Activated naive CD8-positive, alpha-beta T cell treated with anti-CD3 and anti-CD28 coated beads, Interleukin-2, amount 50 U/mL, for 24 hours (primary cell): Measurements from ENCODE around the gene TRIM24.
"Not testable (repeated sequence)": the region's sequence is repeated elsewhere in the genome, so short reads cannot be mapped to it uniquely, and the experiment has no call there.

ENCODE experiments used
- ATAC-seq: fragments of 150-1000 bp; cut with Tn5 transposase; one replicate; pipeline ENCODE4 v1.10.0; 2021
- DNase-seq: peaks from one replicate; pipeline ENCODE4 v3.0.0; 2021
- H3K27ac Mint-ChIP-seq: one replicate; pipeline ENCODE4 v1.8.0; 2021; ENCODE audit warnings: mild to moderate bottlenecking, mixed read lengths
- H3K27me3 Mint-ChIP-seq: one replicate; pipeline ENCODE4 v1.8.0; 2021; ENCODE audit warnings: mixed read lengths
- H3K36me3 Mint-ChIP-seq: one replicate; pipeline ENCODE4 v1.8.0; 2021; ENCODE audit warnings: low read depth, mixed read lengths
- H3K4me1 Mint-ChIP-seq: one replicate; pipeline ENCODE4 v1.8.0; 2021; ENCODE audit warnings: mixed read lengths
- H3K4me3 Mint-ChIP-seq: one replicate; pipeline ENCODE4 v1.8.0; 2021; ENCODE audit warnings: mild to moderate bottlenecking, moderate library complexity, mixed read lengths
- H3K9me3 Mint-ChIP-seq: one replicate; pipeline ENCODE4 v1.8.0; 2021; ENCODE audit warnings: mixed read lengths

TRIM24 gene

GRCh38 chr7:138460176-138460648 is at the start of gene TRIM24:
Gene TRIM24, plus strand, starts transcription at chr7:138460259. Its CDS starts 290 bp downstream, at chr7:138460549.
- DNase-seq: no peak
- Mint-ChIP-seq H3K4me3 (peak within 1 kb of the TSS; percentile 91), H3K27ac (peak within 1 kb of the TSS; percentile 88), H3K27me3 (no peaks in the 10 kb centered on the region), H3K36me3 (peaks cover 13% of the 10 kb centered on the region), H3K4me1 (peaks cover 34% of the 10 kb centered on the region), H3K9me3 (no peaks in the 10 kb centered on the region)
- ATAC-seq: peak; percentile 90

- H3K27me3 Mint-ChIP-seq, H3K9me3 Mint-ChIP-seq, H3K4me1 Mint-ChIP-seq, H3K4me3 Mint-ChIP-seq, ATAC-seq, H3K36me3 Mint-ChIP-seq, H3K27ac Mint-ChIP-seq, DNase-seq: not testable (repeated sequence)
Measured at GRCh38 chr7:138412077-138412476, 48.0 kb upstream of the TRIM24 start.

GRCh38 chr7:138412921-138413320 is 47.1 kb upstream of the TRIM24 start:
- ATAC-seq, H3K36me3 Mint-ChIP-seq, H3K4me3 Mint-ChIP-seq, H3K4me1 Mint-ChIP-seq, DNase-seq, H3K27me3 Mint-ChIP-seq, H3K9me3 Mint-ChIP-seq, H3K27ac Mint-ChIP-seq: not testable (repeated sequence)

GRCh38 chr7:138417078-138417700 is 42.9 kb upstream of the TRIM24 start:
- ATAC-seq (no peak), DNase-seq (no peak)
- Mint-ChIP-seq H3K9me3 (peaks cover 7% of the 10 kb centered on the region), H3K27me3 (peaks cover 2% of the 10 kb centered on the region), H3K36me3 (no peaks in the 10 kb centered on the region), H3K4me1 (no peaks in the 10 kb centered on the region), H3K4me3 (no peak overlapping the region), H3K27ac (no peak overlapping the region)

GRCh38 chr7:138417764-138418163 is 42.3 kb upstream of the TRIM24 start:
- H3K27ac Mint-ChIP-seq: no peak overlapping the region
- peaks cover 7% of the 10 kb centered on the region for H3K9me3 Mint-ChIP-seq
- H3K4me1 Mint-ChIP-seq: no peaks in the 10 kb centered on the region
- H3K36me3 Mint-ChIP-seq: no peaks in the 10 kb centered on the region
- peaks cover 2% of the 10 kb centered on the region for H3K27me3 Mint-ChIP-seq
- ATAC-seq (no peak), DNase-seq (no peak)
- H3K4me3 Mint-ChIP-seq: no peak overlapping the region

- H3K36me3 Mint-ChIP-seq, H3K27ac Mint-ChIP-seq, DNase-seq, H3K4me1 Mint-ChIP-seq, H3K4me3 Mint-ChIP-seq, ATAC-seq, H3K27me3 Mint-ChIP-seq, H3K9me3 Mint-ChIP-seq: not testable (repeated sequence)
Measured at GRCh38 chr7:138418403-138418802, 41.7 kb upstream of the TRIM24 start.

GRCh38 chr7:138425026-138425425 is 35.0 kb upstream of the TRIM24 start:
- no peak for ATAC-seq
- DNase-seq: no peak
- no peak overlapping the region for H3K4me3 Mint-ChIP-seq
- H3K9me3 Mint-ChIP-seq: peaks cover 13% of the 10 kb centered on the region
- no peaks in the 10 kb centered on the region for H3K4me1 Mint-ChIP-seq
- no peak overlapping the region for H3K27ac Mint-ChIP-seq
- H3K27me3 Mint-ChIP-seq: no peaks in the 10 kb centered on the region
- peaks cover 6% of the 10 kb centered on the region for H3K36me3 Mint-ChIP-seq

GRCh38 chr7:138429577-138430250 is 30.3 kb upstream of the TRIM24 start:
- no peak overlapping the region for H3K4me3 Mint-ChIP-seq
- no peak for DNase-seq
- no peaks in the 10 kb centered on the region for H3K27me3 Mint-ChIP-seq
- H3K4me1 Mint-ChIP-seq: no peaks in the 10 kb centered on the region
- no peak overlapping the region for H3K27ac Mint-ChIP-seq
- peaks cover 6% of the 10 kb centered on the region for H3K36me3 Mint-ChIP-seq
- peaks cover 25% of the 10 kb centered on the region for H3K9me3 Mint-ChIP-seq
- no peak for ATAC-seq

GRCh38 chr7:138431517-138431916 is 28.5 kb upstream of the TRIM24 start:
- no peaks in the 10 kb centered on the region for H3K4me1 Mint-ChIP-seq
- DNase-seq: no peak
- peaks cover 6% of the 10 kb centered on the region for H3K36me3 Mint-ChIP-seq
- no peak overlapping the region for H3K27ac Mint-ChIP-seq
- H3K4me3 Mint-ChIP-seq: no peak overlapping the region
- no peak for ATAC-seq
- H3K27me3 Mint-ChIP-seq: no peaks in the 10 kb centered on the region
- peaks cover 25% of the 10 kb centered on the region for H3K9me3 Mint-ChIP-seq

GRCh38 chr7:138433583-138434443 is 26.2 kb upstream of the TRIM24 start:
- no peak overlapping the region for H3K27ac Mint-ChIP-seq
- no peak for DNase-seq
- no peak overlapping the region for H3K4me3 Mint-ChIP-seq
- H3K27me3 Mint-ChIP-seq: no peaks in the 10 kb centered on the region
- H3K9me3 Mint-ChIP-seq: peaks cover 21% of the 10 kb centered on the region
- no peaks in the 10 kb centered on the region for H3K4me1 Mint-ChIP-seq
- ATAC-seq: no peak
- peaks cover 4% of the 10 kb centered on the region for H3K36me3 Mint-ChIP-seq

- Mint-ChIP-seq H3K27me3 (peaks cover 2% of the 10 kb centered on the region), H3K27ac (no peak overlapping the region), H3K9me3 (peaks cover 17% of the 10 kb centered on the region), H3K4me3 (no peak overlapping the region), H3K36me3 (peaks cover 2% of the 10 kb centered on the region), H3K4me1 (peaks cover 4% of the 10 kb centered on the region)
- DNase-seq (no peak), ATAC-seq (no peak)
Measured at GRCh38 chr7:138434597-138435019, 25.5 kb upstream of the TRIM24 start.

GRCh38 chr7:138435231-138435919 is 24.7 kb upstream of the TRIM24 start:
- H3K27ac Mint-ChIP-seq: no peak overlapping the region
- no peak overlapping the region for H3K4me3 Mint-ChIP-seq
- no peak for DNase-seq
- ATAC-seq: no peak
- H3K36me3 Mint-ChIP-seq: no peaks in the 10 kb centered on the region
- H3K9me3 Mint-ChIP-seq: peaks cover 9% of the 10 kb centered on the region
- peaks cover 5% of the 10 kb centered on the region for H3K4me1 Mint-ChIP-seq
- peaks cover 2% of the 10 kb centered on the region for H3K27me3 Mint-ChIP-seq

- ATAC-seq (no peak), DNase-seq (no peak)
- Mint-ChIP-seq H3K27me3 (peaks cover 2% of the 10 kb centered on the region), H3K4me3 (no peak overlapping the region), H3K4me1 (peaks cover 5% of the 10 kb centered on the region), H3K9me3 (peaks cover 8% of the 10 kb centered on the region), H3K36me3 (no peaks in the 10 kb centered on the region), H3K27ac (no peak overlapping the region)
Measured at GRCh38 chr7:138436388-138436787, 23.7 kb upstream of the TRIM24 start.

- no peaks in the 10 kb centered on the region for H3K9me3 Mint-ChIP-seq
- DNase-seq (no peak), ATAC-seq (no peak)
- H3K4me1 Mint-ChIP-seq: peaks cover 5% of the 10 kb centered on the region
- H3K36me3 Mint-ChIP-seq: no peaks in the 10 kb centered on the region
- H3K27me3 Mint-ChIP-seq: peaks cover 2% of the 10 kb centered on the region
- H3K27ac Mint-ChIP-seq: no peak overlapping the region
- no peak overlapping the region for H3K4me3 Mint-ChIP-seq
Measured at GRCh38 chr7:138440460-138440859, 19.6 kb upstream of the TRIM24 start.
